Suprapubic skin (tissue), 4 donors: ENCODE measurements around the gene CRTC3. TPM values are rescaled to one million over a fixed set of nuclear protein-coding genes. Genes with fewer than 3 reads are reported as not detected.
"Not testable (repeated sequence)": the region's sequence is repeated elsewhere in the genome, so short reads cannot be mapped to it uniquely, and the experiment has no call there.

Source experiments
- DNase-seq, 2 donors: peaks; one replicate each; pipeline ENCODE4 v3.0.0-alpha.2; 2019; ENCODE audit warnings: low spot score in 2 of 2
- H3K27ac ChIP-seq: fragments of 200-600 bp; sonication (generic); one replicate; pipeline ENCODE4 v1.5.1; 2019
- H3K27me3 ChIP-seq: fragments of 200-600 bp; sonication (generic); one replicate; pipeline ENCODE4 v1.5.1; 2019
- H3K36me3 ChIP-seq: fragments of 200-600 bp; sonication (generic); one replicate; pipeline ENCODE4 v1.5.1; 2019
- H3K4me1 ChIP-seq: fragments of 200-600 bp; sonication (generic); one replicate; pipeline ENCODE4 v1.5.1; 2019
- H3K4me3 ChIP-seq: fragments of 200-600 bp; sonication (generic); one replicate; pipeline ENCODE4 v1.5.1; 2019; ENCODE audit warnings: mild to moderate bottlenecking
- H3K9me3 ChIP-seq: fragments of 200-600 bp; sonication (generic); one replicate; pipeline ENCODE4 v1.5.1; 2019
- EP300 ChIP-seq: sonication (generic); formaldehyde crosslinking; IDR thresholded peaks from one replicate; pipeline ENCODE4 v1.6.1; 2017; ENCODE audit warnings: antibody characterized with exemption
- POLR2A ChIP-seq, 2 donors: fragments of 450-650 bp; IDR thresholded peaks; one replicate each; pipeline ENCODE4 v1.6.1; 2017; ENCODE audit warnings: antibody characterized with exemption in 2 of 2, mild to moderate bottlenecking in 2 of 2, moderate library complexity in 2 of 2
- POLR2AphosphoS5 ChIP-seq, 3 donors: sonication (generic); formaldehyde crosslinking; IDR thresholded peaks; one replicate each; pipeline ENCODE4 v1.6.1; 2017; ENCODE audit warnings: antibody characterized with exemption in 3 of 3
- WGBS: methylation state at CpG from one replicate; pipeline ENCODE4 v1.1.5; 2018; 5-methylcytosine and 5-hydroxymethylcytosine counted together
- total RNA-seq, 4 donors: library from RNA; depleted of rRNA; stranded (reverse); fragments of >200 nt; gene quantifications; one replicate each; pipeline ENCODE4 v1.1.0, GENCODE V29; 2016
- TF ChIP-seq, protein P1 (sequence below), 2 donors: fragments of 200-600 bp in 1 of 2; fragments of 450-650 bp in 1 of 2; sonication (generic) in 1 of 2; IDR thresholded peaks; one replicate each; pipeline ENCODE4 v1.5.1; 2016 to 2019; ENCODE audit warnings: antibody characterized with exemption in 2 of 2, mild to moderate bottlenecking in 1 of 2, moderate library complexity in 1 of 2

The CRTC3 gene
- total RNA-seq, 4 donors from 2014 or later = 23.6 to 50.4 (median 33.4) TPM

DNA sequence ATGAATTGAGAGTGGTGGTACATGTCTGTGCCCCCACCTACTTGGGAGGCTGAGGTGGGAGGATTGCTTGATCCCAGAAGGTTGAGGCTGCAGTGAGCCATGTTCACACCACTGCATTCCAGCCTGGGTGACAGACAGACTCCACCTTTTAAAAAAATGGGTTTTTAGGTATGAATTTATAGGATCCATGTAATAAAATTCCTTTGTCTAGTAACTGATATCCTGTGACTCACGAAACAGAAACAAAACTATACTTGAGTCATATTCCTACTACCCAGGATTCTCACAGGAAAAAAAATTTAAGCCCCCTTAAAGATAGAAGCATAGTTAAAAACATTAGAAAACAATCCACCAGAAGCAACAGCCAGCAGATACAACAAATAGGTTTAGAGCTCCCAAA, 10.0 kb upstream of the CRTC3 start:
- no peaks in the 10 kb centered on the region for H3K9me3 ChIP-seq
- no peaks in the 10 kb centered on the region for H3K4me1 ChIP-seq
- no peak overlapping the region for H3K27ac ChIP-seq
- H3K27me3 ChIP-seq = no peaks in the 10 kb centered on the region
- no peak for TF ChIP-seq EP300
- no peak for DNase-seq
- no peak overlapping the region for H3K4me3 ChIP-seq
- no peaks in the 10 kb centered on the region for H3K36me3 ChIP-seq
- 78% methylated on average over 1 of the region's 1 CpG for WGBS

DNA sequence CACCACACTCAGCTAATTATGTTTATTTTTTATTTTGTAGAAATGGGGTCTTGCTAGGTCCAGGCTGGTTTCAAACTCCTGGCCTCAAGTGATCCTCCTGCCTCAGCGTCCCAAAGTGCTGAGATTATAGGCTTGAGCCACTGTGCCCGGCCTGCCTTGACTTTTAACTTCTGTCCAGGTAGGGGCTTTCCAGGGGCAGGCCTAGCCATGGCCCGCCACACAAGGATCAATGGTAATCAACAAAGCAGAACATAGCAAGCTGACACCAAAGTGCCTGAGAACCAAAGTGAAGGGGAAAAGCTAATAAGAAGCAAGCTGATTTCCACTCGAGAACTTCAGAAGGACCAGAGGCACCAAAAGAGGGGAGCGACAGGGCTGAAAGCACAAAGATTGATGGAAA, 9.4 kb upstream of the CRTC3 start:
- no peaks in the 10 kb centered on the region for H3K9me3 ChIP-seq
- no peaks in the 10 kb centered on the region for H3K36me3 ChIP-seq
- H3K4me3 ChIP-seq = no peak overlapping the region
- DNase-seq = no peak
- H3K4me1 ChIP-seq = no peaks in the 10 kb centered on the region
- no peak overlapping the region for H3K27ac ChIP-seq
- H3K27me3 ChIP-seq = no peaks in the 10 kb centered on the region
- TF ChIP-seq, protein P1, sequence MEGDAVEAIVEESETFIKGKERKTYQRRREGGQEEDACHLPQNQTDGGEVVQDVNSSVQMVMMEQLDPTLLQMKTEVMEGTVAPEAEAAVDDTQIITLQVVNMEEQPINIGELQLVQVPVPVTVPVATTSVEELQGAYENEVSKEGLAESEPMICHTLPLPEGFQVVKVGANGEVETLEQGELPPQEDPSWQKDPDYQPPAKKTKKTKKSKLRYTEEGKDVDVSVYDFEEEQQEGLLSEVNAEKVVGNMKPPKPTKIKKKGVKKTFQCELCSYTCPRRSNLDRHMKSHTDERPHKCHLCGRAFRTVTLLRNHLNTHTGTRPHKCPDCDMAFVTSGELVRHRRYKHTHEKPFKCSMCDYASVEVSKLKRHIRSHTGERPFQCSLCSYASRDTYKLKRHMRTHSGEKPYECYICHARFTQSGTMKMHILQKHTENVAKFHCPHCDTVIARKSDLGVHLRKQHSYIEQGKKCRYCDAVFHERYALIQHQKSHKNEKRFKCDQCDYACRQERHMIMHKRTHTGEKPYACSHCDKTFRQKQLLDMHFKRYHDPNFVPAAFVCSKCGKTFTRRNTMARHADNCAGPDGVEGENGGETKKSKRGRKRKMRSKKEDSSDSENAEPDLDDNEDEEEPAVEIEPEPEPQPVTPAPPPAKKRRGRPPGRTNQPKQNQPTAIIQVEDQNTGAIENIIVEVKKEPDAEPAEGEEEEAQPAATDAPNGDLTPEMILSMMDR (IDR thresholded peaks at IDR 0.05) = no peak
- TF ChIP-seq POLR2A (IDR thresholded peaks at IDR 0.05) (no peak), EP300 (no peak), POLR2AphosphoS5 (IDR thresholded peaks at IDR 0.05) (no peak)
- 95% methylated on average over 5 of the region's 5 CpGs for WGBS

DNA sequence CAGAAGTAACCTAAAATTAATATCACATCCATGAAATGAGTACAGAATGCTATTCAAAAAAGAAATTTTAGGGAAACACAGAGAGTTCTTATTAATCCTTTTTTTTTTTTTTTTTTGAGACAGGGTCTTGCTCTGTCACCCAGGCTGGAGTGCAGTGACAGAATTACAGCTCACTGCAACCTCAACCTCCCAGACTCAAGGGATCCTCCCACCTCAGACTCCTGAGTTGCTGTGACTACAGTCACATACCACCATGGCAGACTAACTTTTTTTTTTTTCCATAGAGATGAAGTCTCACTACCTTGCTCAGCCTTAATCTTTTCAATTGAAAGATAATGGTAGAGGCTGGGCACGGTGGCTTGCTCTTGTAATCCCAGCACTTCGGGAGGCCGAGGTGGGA, 6.3 kb upstream of the CRTC3 start:
- 95% methylated on average over 3 of the region's 3 CpGs for WGBS
- Histone ChIP-seq H3K27me3 (no peaks in the 10 kb centered on the region), H3K27ac (no peak overlapping the region), H3K4me3 (no peak overlapping the region), H3K4me1 (no peaks in the 10 kb centered on the region), H3K9me3 (no peaks in the 10 kb centered on the region), H3K36me3 (no peaks in the 10 kb centered on the region)
- no peak for TF ChIP-seq POLR2A (IDR thresholded peaks at IDR 0.05)
- TF ChIP-seq, protein P1 (IDR thresholded peaks at IDR 0.05) = no peak
- TF ChIP-seq EP300 = no peak
- TF ChIP-seq POLR2AphosphoS5 (IDR thresholded peaks at IDR 0.05) = no peak
- no peak for DNase-seq

DNA sequence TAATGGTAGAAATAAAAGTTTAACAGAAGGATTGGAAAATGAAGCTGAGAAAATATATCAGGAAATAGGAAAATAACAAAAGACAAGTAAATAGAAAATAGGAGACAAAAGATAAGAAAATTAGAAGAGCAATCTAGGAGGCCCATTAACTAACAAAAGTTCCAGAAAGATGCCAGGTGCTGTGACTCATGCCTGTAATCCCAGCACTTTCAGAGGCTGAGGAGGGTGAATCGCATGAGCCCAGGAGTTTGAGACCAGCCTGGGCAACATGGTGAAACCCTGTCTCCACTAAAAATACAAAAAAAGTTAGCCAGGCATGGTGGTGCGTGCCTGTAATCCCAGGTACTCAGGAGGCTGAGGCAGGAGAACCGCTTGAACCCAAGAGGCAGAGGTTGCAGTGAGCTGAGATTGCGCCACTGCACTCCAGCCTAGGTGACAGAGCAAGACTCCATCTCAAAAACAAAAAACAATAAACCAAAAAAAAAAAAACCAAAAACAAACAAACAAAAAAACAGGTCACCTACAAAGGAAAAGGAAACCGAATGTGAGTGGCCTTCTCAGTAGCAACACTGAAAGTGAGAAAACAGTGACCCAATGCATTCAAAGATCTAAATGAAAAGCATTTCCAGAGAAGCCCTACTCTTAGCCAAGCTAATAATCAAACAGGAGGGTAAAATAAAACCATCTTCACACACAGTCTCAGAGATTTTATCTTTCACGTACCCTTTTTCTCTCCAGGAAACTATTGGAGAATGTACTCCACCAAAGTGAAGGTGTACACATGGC, 5.5 kb upstream of the CRTC3 start:
- not testable (repeated sequence) for H3K9me3 ChIP-seq, H3K27me3 ChIP-seq, H3K4me1 ChIP-seq, DNase-seq, H3K4me3 ChIP-seq, H3K36me3 ChIP-seq, H3K27ac ChIP-seq
- 82% methylated on average over 6 of the region's 6 CpGs for WGBS

DNA sequence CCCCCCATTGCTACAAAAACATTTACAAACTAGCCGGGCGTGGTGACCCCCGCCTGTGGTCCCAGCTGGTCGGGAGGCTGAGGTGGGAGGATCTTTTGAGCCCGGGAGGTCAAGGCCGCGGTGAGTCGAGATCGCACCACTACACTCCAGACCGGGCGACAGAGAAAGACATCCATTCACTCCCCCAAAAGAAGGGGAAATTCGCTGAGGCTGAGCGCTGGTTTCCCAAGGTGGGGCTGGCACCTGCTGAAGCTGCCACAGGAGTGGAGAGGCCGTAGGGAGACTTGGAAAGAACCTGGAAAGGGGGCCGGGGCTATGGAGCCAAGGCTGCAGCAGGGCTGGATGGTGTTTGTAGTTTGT, 732 bp upstream of the CRTC3 start:
- TF ChIP-seq EP300 = no peak
- TF ChIP-seq POLR2AphosphoS5 (IDR thresholded peaks at IDR 0.05) = no peak
- TF ChIP-seq, protein P1 (IDR thresholded peaks at IDR 0.05) = no peak
- TF ChIP-seq POLR2A (IDR thresholded peaks at IDR 0.05) = no peak
- WGBS = 77% methylated on average over 12 of the region's 15 CpGs
- H3K36me3 ChIP-seq = no peaks in the 10 kb centered on the region
- peaks cover 30% of the 10 kb centered on the region for H3K4me1 ChIP-seq
- no peaks in the 10 kb centered on the region for H3K27me3 ChIP-seq
- DNase-seq = no peak
- peak overlapping the region; percentile 75 for H3K4me3 ChIP-seq
- H3K9me3 ChIP-seq = no peaks in the 10 kb centered on the region
- peak overlapping the region; percentile 98 for H3K27ac ChIP-seq

DNA sequence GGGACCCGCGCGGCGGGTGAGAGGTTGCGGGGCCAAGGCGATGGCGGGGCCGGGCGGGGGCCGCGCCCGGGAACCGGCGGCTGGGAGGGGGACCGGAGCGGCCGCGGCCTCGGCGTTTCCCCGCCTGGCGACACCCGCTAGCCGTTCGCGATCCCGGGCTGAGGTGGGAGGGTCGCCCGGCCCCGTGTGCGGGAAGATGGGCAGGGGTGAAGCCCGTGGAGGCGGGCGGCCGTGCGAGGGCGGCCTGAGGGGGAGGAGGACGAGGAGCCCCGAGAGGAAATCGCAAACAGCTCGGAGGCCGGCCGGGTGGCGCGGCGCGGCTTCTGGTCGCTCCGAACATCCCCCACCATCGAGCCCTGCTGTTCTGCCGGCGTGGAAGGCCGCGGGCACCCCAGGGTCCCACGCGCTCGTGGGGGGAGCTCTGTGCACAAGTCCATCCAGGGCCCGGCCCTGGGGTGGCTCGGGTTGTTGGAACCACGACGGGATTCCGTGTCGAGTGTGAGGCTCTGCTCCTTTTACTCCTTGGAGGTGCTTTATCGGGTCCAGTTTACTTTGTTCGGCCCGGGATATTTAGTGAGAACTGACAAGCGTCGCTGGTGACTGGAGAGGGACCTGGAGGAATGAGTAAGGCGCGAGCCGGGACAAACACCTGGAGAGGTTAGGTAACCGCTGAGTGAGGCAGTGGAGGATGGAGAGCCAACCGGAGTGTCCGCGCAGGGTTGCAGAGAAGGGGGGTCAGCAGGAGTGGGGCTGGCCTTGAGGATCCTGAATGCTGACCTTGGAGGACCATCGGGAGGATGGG, 728 bp downstream of the CRTC3 start:
- Histone ChIP-seq H3K36me3 (no peaks in the 10 kb centered on the region), H3K27ac (peak overlapping the region; percentile 98), H3K27me3 (no peaks in the 10 kb centered on the region), H3K4me1 (peaks cover 34% of the 10 kb centered on the region), H3K9me3 (no peaks in the 10 kb centered on the region), H3K4me3 (peak overlapping the region; percentile 75)
- peak in 1 of 2 donors; percentile 74 for DNase-seq
- TF ChIP-seq, protein P1 (IDR thresholded peaks at IDR 0.05) = no peak
- TF ChIP-seq POLR2AphosphoS5 (IDR thresholded peaks at IDR 0.05) = peak in 1 of 3 donors; percentile 41
- WGBS = under 1% methylated on average over 65 of the region's 76 CpGs
